ENCODE measurements around the gene MARVELD2. TPM values are rescaled to one million over a fixed set of nuclear protein-coding genes. Genes with fewer than 3 reads are reported as not detected.
A peak's percentile ranks its signal among the peaks of the same experiment; 100 is the strongest.

Gene MARVELD2
- total and polyA plus RNA-seq, 2 of the 13 experiments (the other 11 are each of a cell fraction or from before 2014, with no cell fraction given): 11.1 to 15.4 TPM

DNA sequence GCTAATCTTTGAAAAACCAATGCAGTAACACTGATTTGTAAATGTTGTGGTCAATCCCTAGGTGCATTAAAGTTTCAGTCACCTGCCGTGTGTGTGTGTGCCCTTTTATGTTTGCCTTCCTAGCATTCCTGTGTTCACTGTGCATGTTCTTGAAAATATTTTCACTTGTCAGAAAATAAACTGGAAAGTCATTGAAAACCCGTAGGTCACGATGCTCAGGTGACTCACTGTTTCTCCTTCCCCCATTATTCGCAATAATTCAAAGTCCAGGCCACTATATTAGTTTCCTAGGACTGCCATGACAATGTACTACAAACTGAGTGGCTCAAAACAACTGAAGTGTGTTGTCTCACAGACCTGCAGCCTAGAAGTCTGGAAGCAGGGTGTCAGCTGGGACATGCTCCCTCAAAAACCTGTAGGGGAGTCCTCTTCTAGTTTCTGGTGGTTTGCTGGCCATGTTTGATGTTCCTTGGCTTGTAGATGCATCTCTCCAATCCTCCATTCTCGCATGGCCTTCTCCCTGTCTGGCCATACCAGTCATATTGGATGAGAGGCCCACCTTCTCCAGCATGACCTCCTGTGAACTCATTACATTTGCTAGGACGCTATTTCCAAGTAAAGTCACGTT lies 29.3 kb downstream of the MARVELD2 start (continued):
- TF ChIP-seq KIAA2018 (CRISPR knock-in tag; IDR thresholded peaks at IDR 0.05; ENCODE audit: borderline replicate concordance): no peak
- TF ChIP-seq ZFP36 (IDR thresholded peaks at IDR 0.05; ENCODE audit: borderline replicate concordance, low read depth, low read length, partially characterized antibody): peak; percentile 15
- no peak for TF ChIP-seq ZNF546 (CRISPR knock-in tag; conservative IDR thresholded peaks at IDR 0.05)
- TF ChIP-seq STAT6 (CRISPR knock-in tag; IDR thresholded peaks at IDR 0.05; ENCODE audit: borderline replicate concordance): no peak
- TF ChIP-seq JARID2 (CRISPR knock-in tag; IDR thresholded peaks at IDR 0.05; ENCODE audit: insufficient replicate concordance): no peak
- TF ChIP-seq, protein P1, sequence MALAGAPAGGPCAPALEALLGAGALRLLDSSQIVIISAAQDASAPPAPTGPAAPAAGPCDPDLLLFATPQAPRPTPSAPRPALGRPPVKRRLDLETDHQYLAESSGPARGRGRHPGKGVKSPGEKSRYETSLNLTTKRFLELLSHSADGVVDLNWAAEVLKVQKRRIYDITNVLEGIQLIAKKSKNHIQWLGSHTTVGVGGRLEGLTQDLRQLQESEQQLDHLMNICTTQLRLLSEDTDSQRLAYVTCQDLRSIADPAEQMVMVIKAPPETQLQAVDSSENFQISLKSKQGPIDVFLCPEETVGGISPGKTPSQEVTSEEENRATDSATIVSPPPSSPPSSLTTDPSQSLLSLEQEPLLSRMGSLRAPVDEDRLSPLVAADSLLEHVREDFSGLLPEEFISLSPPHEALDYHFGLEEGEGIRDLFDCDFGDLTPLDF (CRISPR knock-in tag; IDR thresholded peaks at IDR 0.05): no peak
- no peak for TF ChIP-seq ZNF180 (CRISPR knock-in tag; IDR thresholded peaks at IDR 0.05; ENCODE audit: borderline replicate concordance, low read depth)
- TF ChIP-seq SRY (CRISPR knock-in tag; IDR thresholded peaks at IDR 0.05): no peak
- TF ChIP-seq NKX3-1 (CRISPR knock-in tag; IDR thresholded peaks at IDR 0.05): no peak
- no peak for TF ChIP-seq ZNF724P (CRISPR knock-in tag; IDR thresholded peaks at IDR 0.05; ENCODE audit: borderline replicate concordance)
- no peak for TF ChIP-seq ZNF326 (CRISPR knock-in tag; IDR thresholded peaks at IDR 0.05; ENCODE audit: borderline replicate concordance)
- TF ChIP-seq ZNF761 (CRISPR knock-in tag; conservative IDR thresholded peaks at IDR 0.05): no peak
- TF ChIP-seq FOXO4 (CRISPR knock-in tag; conservative IDR thresholded peaks at IDR 0.05): no peak
- TF ChIP-seq HNF4G (IDR thresholded peaks at IDR 0.05; ENCODE audit: borderline replicate concordance, low read depth, low read length): peak; percentile 74
- TF ChIP-seq HNF4G (CRISPR knock-in tag; IDR thresholded peaks at IDR 0.05; ENCODE audit: borderline replicate concordance, low read depth): no peak

Measured in HepG2 (cell line).